Skin epidermis (tissue), 12 donors: ENCODE measurements around the gene IARS2.
A peak's percentile ranks its signal among the peaks of the same experiment; 100 is the strongest.
"Not testable (repeated sequence)": the region's sequence is repeated elsewhere in the genome, so short reads cannot be mapped to it uniquely, and the experiment has no call there.

Experiments
- H3K27ac ChIP-seq, 21 experiments: fragments of 200-600 bp; sonication (generic) in 11 of 21; one replicate each; pipeline ENCODE4 v1.5.0; 2020; ENCODE audit warnings: mild to moderate bottlenecking in 3 of 21, inconsistent platforms in 2 of 21, moderate library complexity in 2 of 21
- H3K4me3 ChIP-seq, 7 experiments: fragments of 200-600 bp; sonication (generic) in 2 of 7; one replicate each; pipeline ENCODE4 v1.5.0; 2020; ENCODE audit warnings: inconsistent platforms in 2 of 7, mild to moderate bottlenecking in 2 of 7, moderate library complexity in 1 of 7

The IARS2 gene

DNA sequence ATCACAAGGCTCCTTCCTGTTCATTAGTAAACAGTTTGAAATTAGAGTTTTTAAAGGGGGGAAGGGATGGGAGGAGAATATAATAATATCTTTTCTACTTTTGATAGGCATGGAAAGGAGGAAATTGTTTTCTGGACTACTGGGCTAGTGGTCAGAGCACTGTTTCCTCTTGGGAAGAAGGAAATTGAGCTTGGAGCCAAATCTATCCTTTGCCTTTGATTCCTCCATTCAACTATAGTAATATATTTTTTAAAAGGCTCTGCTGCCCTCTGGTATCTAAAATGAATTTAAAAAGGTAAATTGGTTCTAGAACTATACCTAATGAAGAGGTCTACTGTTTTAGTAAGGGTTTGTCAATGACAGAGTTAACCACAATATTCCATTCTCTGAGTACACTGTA is 5.9 kb downstream of the IARS2 start:
- Histone ChIP-seq H3K4me3 (no peak overlapping the region), H3K27ac (no peak overlapping the region)

DNA sequence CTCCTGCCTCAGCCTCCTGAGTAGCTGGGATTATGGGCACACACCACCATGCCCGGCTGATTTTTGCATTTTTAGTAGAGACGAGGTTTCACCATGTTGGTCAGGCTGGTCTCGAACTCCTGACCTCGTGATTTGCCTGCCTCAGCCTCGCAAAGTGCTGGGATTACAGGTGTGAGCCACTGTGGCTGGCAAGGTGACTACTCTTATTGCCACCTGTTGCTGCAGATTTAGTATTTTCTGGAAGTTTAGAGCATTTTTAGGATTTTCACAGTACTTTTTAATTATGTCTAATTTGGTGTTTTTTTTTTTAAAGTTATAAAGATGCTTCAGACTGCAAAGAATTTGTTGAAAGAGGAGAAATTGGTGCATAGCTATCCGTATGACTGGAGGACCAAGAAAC is 16.5 kb downstream of the IARS2 start:
- H3K4me3 ChIP-seq, H3K27ac ChIP-seq: not testable (repeated sequence)

DNA sequence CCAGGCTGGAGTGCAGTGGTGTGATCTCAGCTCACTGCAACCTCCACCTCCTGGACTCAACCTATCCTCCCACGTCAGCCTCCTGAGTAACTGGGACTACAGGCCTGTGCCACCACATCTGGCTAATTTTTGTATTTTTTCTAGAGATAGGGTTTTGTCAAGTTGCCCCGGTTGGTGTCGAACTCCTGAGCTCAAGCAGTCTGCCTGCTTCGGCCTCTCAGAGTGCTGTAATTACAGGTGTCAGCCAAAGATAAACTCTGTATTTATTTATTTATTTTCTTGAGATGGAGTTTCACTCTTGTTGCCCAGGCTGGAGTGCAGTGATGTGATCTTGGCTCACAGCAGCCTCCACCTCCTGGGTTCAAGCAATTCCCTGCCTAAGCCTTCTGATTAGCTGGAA is 18.7 kb downstream of the IARS2 start:
- not testable (repeated sequence) for H3K4me3 ChIP-seq, H3K27ac ChIP-seq

DNA sequence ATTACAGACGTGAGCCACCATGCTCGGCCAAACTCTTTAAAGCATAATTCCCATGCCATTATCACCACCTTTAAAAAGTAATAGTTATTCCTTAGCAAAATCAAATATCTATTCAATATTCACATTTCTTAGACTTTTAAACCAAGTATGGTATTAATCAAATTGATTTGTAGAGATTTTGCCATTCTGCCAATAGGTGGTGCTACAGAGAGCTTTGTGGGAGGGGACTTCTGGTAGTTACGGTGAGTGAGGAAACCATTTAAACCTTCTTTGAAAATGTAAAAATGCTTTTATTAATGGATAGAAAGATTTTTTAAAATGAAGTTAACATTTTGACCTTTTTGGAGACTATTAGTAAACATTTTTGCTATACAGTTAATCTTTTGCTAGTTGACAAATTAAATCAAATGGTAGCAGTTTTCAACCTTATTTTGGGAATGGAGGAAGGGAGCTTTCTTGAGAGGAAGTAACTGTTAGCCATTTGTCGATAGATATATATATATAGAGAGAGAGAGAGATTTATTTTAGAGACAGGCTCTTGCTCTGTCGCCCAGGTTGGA is 19.3 kb downstream of the IARS2 start:
- H3K4me3 ChIP-seq = no peak overlapping the region
- H3K27ac ChIP-seq = no peak overlapping the region

DNA sequence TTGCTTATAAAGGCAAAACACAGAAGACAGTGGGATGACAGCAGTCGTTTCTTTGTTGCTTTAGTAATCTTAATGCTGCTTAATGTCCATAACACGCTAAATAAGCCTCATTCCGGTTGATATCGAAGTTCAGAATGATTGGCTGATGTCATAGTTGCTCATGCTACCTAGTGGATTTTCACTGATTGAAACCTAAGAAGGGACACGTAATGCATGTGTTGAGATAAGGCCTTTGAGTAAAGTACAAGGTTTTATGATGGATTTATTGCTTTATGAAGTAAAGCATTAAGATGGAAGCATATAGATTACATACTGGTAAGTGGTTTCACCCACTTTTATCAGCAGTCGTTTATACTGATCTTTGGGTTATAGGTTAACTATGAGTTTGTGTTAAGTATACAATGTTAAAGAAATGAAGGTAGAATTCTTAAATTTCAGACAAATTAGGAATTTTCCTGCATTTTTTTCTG is 25.1 kb downstream of the IARS2 start:
- no peak overlapping the region for H3K4me3 ChIP-seq
- H3K27ac ChIP-seq = no peak overlapping the region

DNA sequence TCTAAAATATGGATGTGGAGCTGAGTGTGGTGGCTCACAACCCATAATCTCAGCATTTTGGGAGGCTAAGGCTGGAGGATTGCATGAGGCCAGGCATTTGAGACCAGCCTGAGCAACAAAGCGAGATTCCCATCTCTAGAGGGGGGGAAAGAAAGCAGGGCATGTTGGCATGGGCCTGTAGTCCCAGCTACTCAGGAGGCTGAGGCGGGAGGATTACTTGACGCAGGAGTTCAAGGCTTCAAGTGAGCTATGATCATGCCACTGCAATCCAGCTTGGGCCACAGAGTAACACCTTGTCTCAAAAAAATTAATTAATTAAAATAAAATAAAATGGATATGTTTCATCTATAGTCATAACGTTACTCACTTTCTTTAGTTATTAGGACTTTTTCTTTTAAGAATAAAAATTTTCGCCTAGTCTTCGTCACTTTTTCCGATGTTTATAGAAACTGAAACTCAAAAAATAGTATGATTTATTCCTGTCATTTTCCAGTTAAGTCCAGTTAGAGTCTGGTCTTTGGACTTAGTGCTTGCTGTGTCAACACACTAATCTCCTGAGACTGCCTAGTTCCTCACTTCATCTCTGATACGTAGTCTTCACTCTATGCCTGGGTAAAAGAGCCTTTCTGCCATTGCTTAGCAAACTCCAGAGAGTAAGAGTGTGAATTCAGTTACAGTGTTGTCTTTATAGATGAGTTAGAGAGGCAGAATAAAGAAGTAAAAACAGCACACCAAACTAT is 28.0 kb downstream of the IARS2 start:
- H3K27ac ChIP-seq = no peak overlapping the region
- no peak overlapping the region for H3K4me3 ChIP-seq

DNA sequence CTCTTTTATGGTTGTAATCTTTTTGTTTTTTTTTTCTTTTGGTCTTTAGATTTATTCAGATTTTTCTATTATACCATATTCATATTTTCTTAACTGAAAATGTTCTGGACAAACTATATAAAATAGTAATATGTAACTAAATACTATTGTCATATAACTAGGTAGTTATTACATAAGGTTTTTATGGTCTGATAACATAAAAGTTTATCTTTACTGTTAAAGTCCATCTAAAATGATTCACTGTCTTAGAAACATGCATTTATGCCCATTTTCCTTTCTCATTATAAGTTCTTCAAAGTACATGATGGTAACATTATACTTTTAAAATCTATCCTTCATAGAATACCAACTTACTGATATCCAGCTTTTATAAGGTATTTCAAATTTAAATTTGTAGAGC is 29.1 kb downstream of the IARS2 start:
- Histone ChIP-seq H3K27ac (no peak overlapping the region), H3K4me3 (no peak overlapping the region)

DNA sequence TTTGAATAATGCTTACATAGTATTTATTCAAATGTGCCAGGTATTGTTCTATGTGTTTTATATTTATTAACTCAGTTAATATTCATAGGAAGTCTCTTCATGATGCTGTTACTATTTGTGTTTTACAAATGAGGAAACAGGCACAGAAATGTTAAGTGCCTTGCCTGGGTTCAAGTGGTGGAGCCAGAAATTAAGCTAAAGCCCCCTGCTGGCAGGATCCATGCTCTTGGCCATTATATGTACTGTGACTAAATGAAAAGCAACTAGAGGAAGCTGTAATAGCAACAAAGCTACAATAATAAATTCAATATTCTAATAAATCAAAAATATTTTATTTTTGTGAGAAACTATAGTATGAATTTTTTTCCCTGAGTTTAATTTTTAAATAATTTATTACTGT is 30.0 kb downstream of the IARS2 start:
- no peak overlapping the region for H3K4me3 ChIP-seq
- H3K27ac ChIP-seq = no peak overlapping the region

DNA sequence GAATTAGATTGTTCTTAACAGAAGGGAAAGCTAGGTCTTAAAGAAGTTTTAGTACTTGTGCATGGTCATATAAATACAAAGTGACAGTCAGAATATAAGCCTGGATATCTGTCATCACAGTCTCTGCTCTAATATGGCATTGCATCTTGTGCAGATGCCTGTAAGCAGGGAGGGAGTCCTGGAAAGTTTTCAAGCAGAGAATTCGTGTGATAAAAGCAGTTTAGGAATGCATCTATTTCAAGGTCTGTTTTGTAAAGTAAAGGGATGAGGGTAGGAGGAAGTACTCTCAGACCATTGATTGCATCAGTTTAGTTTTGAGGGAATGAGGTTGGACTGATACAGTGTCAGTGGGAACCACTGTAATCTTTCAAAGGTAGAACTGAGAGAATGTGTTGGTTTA is 30.6 kb downstream of the IARS2 start:
- Histone ChIP-seq H3K27ac (no peak overlapping the region), H3K4me3 (no peak overlapping the region)

DNA sequence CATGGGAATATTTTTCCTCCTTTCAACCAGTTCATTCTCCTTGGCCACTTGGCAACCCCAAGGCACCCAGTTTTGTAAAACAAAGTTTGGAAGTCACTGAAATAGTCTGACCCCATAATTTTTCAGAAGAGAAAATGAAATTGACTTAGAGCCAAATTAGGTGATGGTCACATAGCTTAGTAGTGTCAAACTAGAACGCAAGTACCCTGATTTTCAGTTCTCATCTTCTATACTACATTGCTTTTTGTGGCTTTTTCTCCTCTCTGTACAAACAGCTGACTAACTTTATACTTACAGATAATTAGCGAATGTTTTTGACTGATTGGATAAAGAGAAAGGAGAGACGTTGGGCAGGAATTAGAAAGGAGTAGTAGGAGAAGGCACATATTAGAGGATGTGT is 33.1 kb downstream of the IARS2 start:
- Histone ChIP-seq H3K27ac (no peak overlapping the region), H3K4me3 (no peak overlapping the region)

DNA sequence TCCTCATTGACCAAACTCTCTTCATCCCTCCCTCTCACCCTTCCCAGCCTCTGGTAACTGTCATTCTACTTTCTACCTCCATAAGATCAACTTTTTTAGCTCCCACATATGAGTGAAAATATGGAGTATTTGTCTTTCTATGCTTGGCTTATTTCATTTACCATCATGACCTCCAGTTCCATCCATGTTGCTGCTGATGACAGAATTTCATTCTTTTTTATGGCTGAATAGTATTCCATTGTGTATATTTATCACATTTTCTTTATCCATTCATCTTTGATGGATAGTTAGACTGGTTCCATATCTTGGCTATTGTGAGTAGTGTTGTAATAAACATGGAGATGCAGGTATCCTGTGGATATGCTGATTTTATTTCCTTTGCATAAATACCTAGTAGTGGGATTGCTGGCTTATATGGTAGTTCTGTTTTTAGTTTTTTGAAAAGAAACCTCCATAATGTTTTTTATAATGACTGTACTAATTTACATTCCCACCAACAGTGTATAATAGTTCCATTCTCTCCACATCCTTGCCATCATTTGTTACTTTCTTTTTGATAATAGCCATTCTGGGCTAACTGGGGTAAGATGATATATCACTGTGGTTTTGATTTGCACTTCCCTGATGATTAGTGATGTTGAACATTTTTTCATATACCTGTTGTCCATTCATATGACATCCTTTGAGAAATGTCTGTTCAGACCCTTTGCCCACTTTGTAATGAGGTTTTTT is 35.7 kb downstream of the IARS2 start:
- Histone ChIP-seq H3K4me3 (no peak overlapping the region), H3K27ac (no peak overlapping the region)

DNA sequence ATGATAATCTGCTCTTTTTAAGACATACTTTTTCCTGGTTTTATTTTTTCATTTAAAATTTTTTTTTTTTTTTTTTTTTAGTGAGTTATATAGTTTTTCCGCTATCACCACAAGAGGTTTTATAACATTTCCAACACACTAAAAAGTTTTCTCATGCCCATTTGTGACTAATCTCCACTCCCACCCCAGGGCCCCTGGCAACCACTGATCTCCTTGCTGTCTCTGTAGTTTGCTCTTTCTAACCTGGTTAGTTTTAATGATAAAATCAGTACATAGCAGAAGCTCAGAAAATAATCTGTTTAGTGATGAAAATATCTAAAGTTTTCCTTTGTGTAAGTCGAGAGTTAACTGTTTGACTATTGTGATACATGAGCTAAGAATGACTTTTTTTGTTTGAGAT is 41.8 kb downstream of the IARS2 start:
- no peak overlapping the region for H3K4me3 ChIP-seq
- no peak overlapping the region for H3K27ac ChIP-seq

DNA sequence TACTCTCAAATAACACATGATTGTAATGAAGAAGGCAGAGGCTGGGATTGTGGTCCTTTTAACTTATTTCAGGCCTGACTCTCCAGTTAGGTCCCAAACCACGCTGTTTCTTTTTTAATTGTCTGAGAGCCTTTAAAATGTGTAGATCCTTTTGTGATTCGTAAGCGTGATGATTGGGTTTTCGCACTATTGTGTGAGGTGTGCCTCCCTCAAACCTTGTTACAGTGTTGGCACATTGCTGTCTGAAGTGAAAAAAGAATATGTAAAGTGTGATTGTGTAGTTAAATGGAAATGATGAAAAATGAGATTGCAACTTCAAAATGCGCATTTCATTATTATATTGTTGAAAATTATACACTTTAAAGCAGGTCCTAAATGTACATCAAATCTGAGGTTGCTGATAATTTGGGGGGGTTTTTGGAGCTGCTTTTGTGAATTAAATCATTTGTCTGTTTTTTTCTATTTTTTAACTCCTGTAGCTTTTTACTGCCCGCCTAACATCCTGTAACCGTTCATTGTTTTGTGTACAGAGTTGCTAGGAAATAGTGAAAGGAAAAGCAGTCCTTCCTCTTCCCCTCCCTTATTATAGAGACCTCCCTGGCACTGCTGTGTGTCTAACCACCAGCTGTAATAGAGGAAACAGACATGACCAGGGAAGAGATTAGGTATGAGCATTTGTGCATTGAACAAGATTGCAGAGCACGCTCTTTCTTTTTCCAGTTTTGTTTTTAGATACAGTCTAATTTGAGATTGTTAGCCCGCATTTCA is 43.3 kb downstream of the IARS2 start:
- H3K27ac ChIP-seq = peak overlapping the region in 8 of 21 experiments; percentile 13 to 62 (median 50)
- H3K4me3 ChIP-seq = no peak overlapping the region

DNA sequence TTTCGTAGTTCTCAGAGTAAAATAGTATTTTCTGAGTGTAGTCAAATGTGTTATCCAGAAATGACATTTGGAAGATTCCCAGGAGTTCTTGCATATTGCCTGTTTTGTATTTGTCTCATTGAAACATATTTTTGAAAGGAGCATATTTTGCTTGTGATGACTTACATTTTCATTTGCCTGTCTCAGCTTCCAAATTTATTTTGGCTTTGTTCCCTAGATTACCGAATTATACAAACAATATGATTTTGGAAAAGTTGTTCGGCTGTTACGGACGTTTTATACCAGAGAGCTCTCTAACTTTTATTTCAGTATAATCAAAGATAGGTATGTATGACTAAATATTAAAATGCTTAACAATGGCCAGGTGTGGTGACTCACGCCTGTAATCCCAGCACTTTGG is 46.0 kb downstream of the IARS2 start:
- H3K27ac ChIP-seq = no peak overlapping the region
- no peak overlapping the region for H3K4me3 ChIP-seq

DNA sequence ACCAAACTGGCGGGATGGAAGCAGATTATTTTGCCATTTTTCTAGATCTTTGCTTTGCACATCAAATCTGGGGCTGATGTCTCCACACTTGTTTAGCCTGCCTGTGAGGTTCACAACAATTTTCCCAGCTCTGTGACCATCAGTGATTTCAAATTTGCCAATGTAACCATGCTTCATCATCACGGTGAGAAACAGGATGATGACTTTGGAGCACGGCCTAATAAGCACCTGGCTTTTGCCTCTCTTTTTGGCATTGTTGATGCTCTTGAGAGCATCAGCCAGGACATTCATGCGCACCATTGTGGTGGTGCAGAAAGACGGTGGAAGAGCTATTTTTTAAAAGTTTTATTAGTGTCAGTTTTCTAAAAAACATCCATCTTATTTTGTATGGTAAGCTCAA is 50.1 kb downstream of the IARS2 start:
- Histone ChIP-seq H3K4me3 (no peak overlapping the region), H3K27ac (no peak overlapping the region)

DNA sequence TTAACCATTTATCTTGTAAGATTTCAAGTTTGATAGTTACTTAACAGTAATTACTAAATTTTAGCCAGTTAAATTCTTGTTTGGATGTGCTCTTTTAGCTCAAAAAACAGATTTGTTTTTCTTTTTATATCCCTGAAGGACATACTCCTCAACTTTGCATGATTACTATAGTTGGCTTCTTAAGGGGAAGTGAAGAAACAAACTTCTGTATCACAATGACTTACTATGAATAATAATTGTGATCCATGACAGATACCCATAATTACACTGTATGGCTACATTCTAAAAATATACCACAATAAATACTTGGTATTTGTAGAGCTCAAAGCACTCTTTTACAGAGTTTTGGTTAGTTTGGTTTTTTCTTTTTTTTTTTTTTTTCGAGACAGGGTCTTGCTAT is 55.8 kb downstream of the IARS2 start:
- Histone ChIP-seq H3K4me3 (no peak overlapping the region), H3K27ac (peak overlapping the region in 1 of 21 experiments; percentile 26)

DNA sequence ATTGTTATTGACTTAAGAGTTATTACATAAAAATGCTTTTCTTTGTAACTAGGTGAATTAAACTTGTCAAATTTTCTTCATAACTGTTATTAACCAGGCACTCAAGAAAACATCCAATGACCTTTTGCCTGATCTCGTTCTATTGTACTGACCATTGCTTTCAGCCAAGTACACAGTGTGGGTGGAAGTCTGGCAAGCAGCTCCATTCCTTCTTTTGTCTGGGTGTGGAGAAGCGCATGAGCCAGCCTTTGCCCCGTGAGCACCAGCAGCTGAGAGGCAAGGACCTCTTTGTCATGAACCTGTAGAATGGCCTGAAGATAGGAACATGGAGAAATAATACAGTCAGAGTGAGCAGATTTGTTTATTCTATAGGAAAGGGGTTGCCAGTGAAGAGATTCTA is 57.5 kb downstream of the IARS2 start:
- Histone ChIP-seq H3K27ac (peak overlapping the region in 2 of 21 experiments; percentile 15 to 23), H3K4me3 (no peak overlapping the region)

DNA sequence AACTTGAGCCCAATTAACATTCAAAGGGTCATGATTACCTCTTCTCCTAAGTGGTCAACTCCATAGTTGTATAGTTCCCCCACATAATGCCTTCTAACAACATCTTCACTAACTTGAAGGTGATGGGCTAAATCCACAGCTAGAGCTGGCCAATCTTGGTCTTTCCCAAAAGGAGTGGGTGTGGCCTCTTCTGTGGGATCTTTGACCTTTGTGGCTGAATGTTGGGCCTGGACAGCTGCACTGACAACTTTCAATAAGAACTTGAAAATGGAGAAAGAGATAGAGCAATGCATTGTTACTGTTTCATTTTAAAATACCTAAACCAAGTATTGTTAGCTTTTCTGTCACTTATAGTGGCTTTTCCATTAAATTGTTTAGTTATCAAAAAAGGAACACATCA is 59.2 kb downstream of the IARS2 start:
- H3K27ac ChIP-seq = no peak overlapping the region

DNA sequence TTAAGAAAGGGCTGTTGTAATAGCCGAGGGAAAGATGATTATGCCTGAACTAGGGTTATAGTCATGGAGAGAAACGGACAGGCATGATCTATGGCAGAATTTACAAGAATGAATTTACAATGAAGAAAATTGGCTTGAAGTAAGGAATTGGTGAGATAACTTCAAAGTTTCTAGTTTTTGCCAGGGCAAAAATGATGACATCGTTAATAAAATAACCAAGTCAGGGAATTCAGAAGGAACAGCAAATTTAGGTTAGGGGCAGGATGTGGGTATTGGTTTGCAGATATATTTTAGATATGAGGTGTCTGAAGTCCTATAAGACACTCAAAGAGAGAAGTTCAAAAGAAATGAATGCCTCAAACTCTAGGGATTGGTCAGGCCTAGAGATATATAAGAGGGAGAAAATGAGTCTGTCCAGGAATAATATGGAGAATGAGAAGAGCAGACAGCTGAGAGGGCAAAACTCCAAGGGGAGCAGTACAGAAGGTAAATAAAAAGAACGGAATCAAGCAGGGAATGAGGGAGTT is 62.8 kb downstream of the IARS2 start:
- H3K4me3 ChIP-seq = no peak overlapping the region
- H3K27ac ChIP-seq = no peak overlapping the region

More for the DNA sequence above, 59.2 kb downstream of the IARS2 start:
- no peak overlapping the region for H3K4me3 ChIP-seq

DNA sequence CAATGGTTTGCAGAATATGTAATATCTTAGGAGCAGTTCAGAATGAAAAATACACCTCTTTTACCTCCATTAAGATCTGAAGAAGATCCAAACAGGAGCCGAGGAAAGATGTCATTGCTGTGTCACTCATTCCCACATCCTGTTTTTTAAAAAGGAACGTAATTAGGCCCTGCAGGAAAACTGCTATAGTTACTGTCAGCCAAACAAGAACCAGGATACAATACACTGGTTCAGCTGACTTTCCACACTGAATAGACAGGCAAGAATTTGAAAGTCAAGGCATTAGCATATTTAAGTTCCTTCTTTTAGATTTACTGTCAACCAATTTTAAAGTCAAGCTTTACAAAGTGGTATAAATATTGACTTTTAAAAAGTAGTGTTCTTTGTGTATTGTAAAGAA is 63.8 kb downstream of the IARS2 start:
- Histone ChIP-seq H3K27ac (peak overlapping the region in 2 of 21 experiments; percentile 2 to 64), H3K4me3 (no peak overlapping the region)
